ENCODE measurements around the gene PEX5.
"Not testable (repeated sequence)": the region's sequence is repeated elsewhere in the genome, so short reads cannot be mapped to it uniquely, and the experiment has no call there.

Gene PEX5

DNA sequence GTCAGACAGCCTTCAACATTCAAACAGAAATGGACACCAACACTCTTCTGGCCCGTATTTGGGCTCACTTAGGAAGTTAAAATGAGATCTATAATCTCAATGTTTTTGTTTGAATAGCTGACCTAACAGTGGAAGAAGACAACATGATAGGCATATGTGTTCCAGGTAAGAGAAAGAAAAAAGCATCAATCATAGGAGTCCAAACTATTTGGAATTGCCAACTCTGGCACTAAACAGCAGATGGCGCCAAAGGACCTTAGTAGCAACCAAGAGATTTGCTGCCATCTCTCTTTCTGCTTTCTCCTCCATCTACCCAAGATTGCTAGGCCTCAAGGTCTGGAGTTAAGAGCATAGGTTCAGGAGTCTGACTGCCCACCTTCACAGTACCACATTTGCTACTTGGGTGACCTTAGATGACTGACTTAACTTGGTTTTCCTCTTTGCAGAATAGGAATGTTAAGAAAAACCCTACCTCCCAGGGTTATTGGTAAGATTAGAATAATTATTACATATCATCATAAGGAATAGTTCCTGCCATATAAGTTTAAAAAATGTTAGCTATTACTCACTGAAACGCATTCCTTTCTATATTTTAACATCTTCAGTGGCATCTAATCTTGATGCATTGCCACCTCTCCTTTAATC is 30.2 kb downstream of the PEX5 start:
- DNase-seq: no peak

GRCh38 chr12:7221486-7221885 is 32.0 kb downstream of the PEX5 start:
- no peak for DNase-seq

DNA sequence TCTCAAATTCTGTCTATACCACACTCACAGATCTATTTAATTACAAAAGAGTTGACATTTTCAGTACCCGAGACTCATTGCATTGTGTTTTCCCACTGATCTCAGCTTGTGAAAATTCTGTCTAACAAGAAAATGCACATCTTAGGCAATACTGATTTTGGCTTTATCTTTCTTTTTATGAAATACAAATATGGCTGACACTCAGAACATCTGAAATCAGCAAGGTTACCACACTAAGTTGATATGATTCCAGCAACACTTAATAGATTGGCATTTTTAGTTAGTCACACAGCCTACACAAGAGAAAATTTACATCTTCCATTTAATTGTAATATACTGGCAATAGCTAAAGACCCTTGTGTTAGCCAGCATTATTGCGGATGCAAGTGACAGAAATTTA is 40.3 kb downstream of the PEX5 start:
- no peak for DNase-seq

DNA sequence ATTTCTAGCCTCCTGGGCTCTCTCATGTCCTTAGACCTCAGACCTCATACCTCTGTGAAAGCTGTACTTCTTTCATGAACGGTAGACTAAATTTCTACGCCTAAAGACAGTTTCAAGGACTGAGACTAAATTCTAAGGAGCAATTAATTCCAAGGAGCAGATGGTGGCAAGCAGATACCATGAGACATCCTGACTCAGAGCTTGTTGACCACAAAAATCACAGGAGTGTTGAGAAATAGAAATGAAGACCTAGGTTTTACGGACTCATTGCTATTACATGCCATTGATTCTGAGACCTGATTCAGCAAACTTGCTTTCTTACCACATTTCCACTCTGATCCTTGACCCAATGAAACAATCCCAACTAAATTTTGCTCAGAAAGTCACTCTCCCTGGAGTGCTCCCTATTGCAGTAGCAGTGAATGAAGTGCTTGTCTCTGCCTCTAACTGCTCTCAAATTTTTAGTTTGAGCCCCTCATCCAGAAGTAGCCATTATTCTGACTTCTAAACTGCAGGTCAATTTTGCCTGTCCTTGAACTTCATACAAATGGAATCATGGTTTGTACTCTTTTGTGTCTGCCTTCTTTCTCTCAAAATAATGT is 52.0 kb downstream of the PEX5 start:
- DNase-seq: no peak

DNA sequence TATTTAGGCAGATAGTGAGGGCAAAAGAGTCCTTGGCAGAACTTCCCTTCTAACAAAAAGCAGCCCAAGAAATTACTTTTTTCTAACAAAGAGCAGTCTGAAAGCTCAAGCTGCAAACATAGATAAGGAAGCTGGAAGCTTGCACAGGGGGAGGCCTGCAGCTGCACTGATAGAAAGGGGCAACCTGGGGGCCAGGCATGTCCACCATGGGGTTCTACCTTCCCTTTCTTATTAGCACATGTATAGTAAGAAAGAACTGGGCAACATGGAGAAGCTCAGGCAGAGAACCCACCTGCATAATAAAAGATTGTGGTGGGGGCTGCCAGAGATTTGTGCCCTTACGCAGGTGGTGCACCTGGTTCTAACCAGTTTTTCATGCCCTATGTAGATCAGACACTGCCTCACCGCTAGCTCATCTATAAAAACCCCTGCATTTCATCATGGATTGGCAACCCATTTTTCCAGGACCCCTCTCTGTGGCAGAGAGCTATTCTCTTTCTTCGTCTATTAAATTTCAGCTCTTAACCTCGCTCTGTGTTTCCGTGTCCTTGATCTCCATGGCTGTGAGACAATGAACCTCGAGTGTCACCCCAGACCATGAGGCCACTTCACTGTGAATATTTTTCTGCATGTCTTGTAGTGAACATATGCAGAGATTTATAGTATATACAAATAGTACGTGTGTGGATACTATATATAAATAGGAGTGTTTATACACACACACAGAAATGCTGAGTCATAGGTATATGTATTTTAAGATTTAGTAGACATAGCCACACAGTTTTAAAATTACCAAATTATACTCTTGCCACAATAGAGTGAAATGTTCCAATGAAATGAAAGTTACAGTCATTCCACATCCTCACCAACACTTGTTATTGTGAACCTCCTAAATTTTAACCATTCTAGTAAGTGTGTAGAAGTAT is 53.0 kb downstream of the PEX5 start:
- no peak for DNase-seq

- not testable (repeated sequence) for DNase-seq
Observed at GRCh38 chr12:7251328-7251996, 62.0 kb downstream of the PEX5 start.

GRCh38 chr12:7259060-7259459 is 69.6 kb downstream of the PEX5 start:
- DNase-seq: no peak

All from cerebellar nuclear complex (tissue), 1 donor.